Epithelial cell of esophagus (primary cell): Measurements from ENCODE around the gene AP2A1.

ENCODE experiments used
- DNase-seq: peaks from one replicate; pipeline ENCODE4 v3.0.0; 2010; ENCODE audit warnings: low read depth
- H3K4me3 ChIP-seq: 2 replicates; pipeline ENCODE4 v1.5.1; 2011; ENCODE audit warnings: mild to moderate bottlenecking, low read length, control low read depth
- CTCF ChIP-seq: IDR thresholded peaks from 2 replicates; pipeline ENCODE4 v1.5.1; 2011; ENCODE audit warnings: low read depth, mild to moderate bottlenecking, low read length, control low read depth, inconsistent platforms; ENCODE audit not compliant: insufficient read depth; ENCODE audit errors: missing control alignments

AP2A1 gene

GRCh38 chr19:49838885-49839588 lies 72.2 kb downstream of the AP2A1 start:
- TF ChIP-seq CTCF: no peak
- no peak for DNase-seq
- no peak overlapping the region for H3K4me3 ChIP-seq

GRCh38 chr19:49839713-49840112 lies 72.9 kb downstream of the AP2A1 start:
- no peak overlapping the region for H3K4me3 ChIP-seq
- DNase-seq: no peak
- TF ChIP-seq CTCF: no peak

GRCh38 chr19:49840321-49840720 lies 73.5 kb downstream of the AP2A1 start:
- TF ChIP-seq CTCF: no peak
- no peak for DNase-seq

GRCh38 chr19:49840736-49841249 lies 74.0 kb downstream of the AP2A1 start:
- H3K4me3 ChIP-seq: no peak overlapping the region
- DNase-seq: no peak
- TF ChIP-seq CTCF: no peak

More at GRCh38 chr19:49840321-49840720, 73.5 kb downstream of the AP2A1 start:
- H3K4me3 ChIP-seq: no peak overlapping the region

GRCh38 chr19:49843265-49843664 lies 76.5 kb downstream of the AP2A1 start:
- H3K4me3 ChIP-seq: no peak overlapping the region
- TF ChIP-seq CTCF: no peak
- no peak for DNase-seq

- H3K4me3 ChIP-seq: no peak overlapping the region
- TF ChIP-seq CTCF: no peak
- no peak for DNase-seq
Measured at GRCh38 chr19:49844138-49845095, 77.6 kb downstream of the AP2A1 start.
